C1 segment of cervical spinal cord (tissue), 14 donors: Measurements from ENCODE around the gene DTD1.
A peak's percentile ranks its signal among the peaks of the same experiment; 100 is the strongest.
"Not testable (repeated sequence)": the region's sequence is repeated elsewhere in the genome, so short reads cannot be mapped to it uniquely, and the experiment has no call there.

Experiments
- DNase-seq, 14 donors: peaks; one replicate each; lab custom pipeline; 2025; lab: John Stamatoyannopoulos, UW

DTD1 gene

GRCh38 chr20:18739751-18740166 is 151.9 kb downstream of the DTD1 start:
- peak in 2 of 14 donors; percentile 6 to 10 for DNase-seq

GRCh38 chr20:18740726-18741125 is 152.9 kb downstream of the DTD1 start:
- DNase-seq, result no peak

GRCh38 chr20:18742841-18743240 is 155.0 kb downstream of the DTD1 start:
- no peak for DNase-seq

GRCh38 chr20:18743665-18744440 is 156.0 kb downstream of the DTD1 start:
- DNase-seq, result no peak

GRCh38 chr20:18747090-18747489 is 159.2 kb downstream of the DTD1 start:
- no peak for DNase-seq

GRCh38 chr20:18748987-18749386 is 161.1 kb downstream of the DTD1 start:
- DNase-seq, result no peak

GRCh38 chr20:18749528-18749927 is 161.7 kb downstream of the DTD1 start:
- no peak for DNase-seq

- DNase-seq, result peak in 1 of 14 donors; percentile 6
These were observed 162.9 kb downstream of the DTD1 start for GRCh38 chr20:18750735-18751134.

- no peak for DNase-seq
These were observed 166.3 kb downstream of the DTD1 start for GRCh38 chr20:18754030-18754652.

- DNase-seq, result no peak
These were observed 166.8 kb downstream of the DTD1 start for GRCh38 chr20:18754653-18755045.

GRCh38 chr20:18760852-18761251 is 173.0 kb downstream of the DTD1 start:
- DNase-seq, result not testable (repeated sequence)

GRCh38 chr20:18767676-18768075 is 179.8 kb downstream of the DTD1 start:
- DNase-seq, result no peak

GRCh38 chr20:18773566-18773965 is 185.7 kb downstream of the DTD1 start:
- no peak for DNase-seq

- DNase-seq, result no peak
These were observed 186.4 kb downstream of the DTD1 start for GRCh38 chr20:18774207-18774606.

- no peak for DNase-seq
These were observed 187.8 kb downstream of the DTD1 start for GRCh38 chr20:18775633-18776032.

- DNase-seq, result no peak
These were observed 191.0 kb downstream of the DTD1 start for GRCh38 chr20:18778690-18779392.

- DNase-seq, result no peak
These were observed 192.7 kb downstream of the DTD1 start for GRCh38 chr20:18780385-18781130.

- DNase-seq, result no peak
These were observed 193.7 kb downstream of the DTD1 start for GRCh38 chr20:18781509-18781908.

GRCh38 chr20:18783385-18783959 is 195.6 kb downstream of the DTD1 start:
- no peak for DNase-seq

- DNase-seq, result not testable (repeated sequence)
These were observed 199.2 kb downstream of the DTD1 start for GRCh38 chr20:18787046-18787445.

- DNase-seq, result no peak
These were observed 200.2 kb downstream of the DTD1 start for GRCh38 chr20:18788021-18788420.

- DNase-seq, result no peak
These were observed 202.9 kb downstream of the DTD1 start for GRCh38 chr20:18790787-18791186.
